Measurements from ENCODE around the gene NUB1.

Gene NUB1

GRCh38 chr7:151416112-151416940 is 74.7 kb downstream of the NUB1 start:
- no CpG with 5 or more reads among the region's 10 CpGs for WGBS, 2 donors (ENCODE audit: extremely low coverage in 2 of 2, insufficient read length in 2 of 2, insufficient replicate concordance in 1 of 2)
- H3K27ac ChIP-seq (replicated peaks; ENCODE audit: low read length), result no peak overlapping the region
- DNase-seq (ENCODE audit: low spot score), result no peak

GRCh38 chr7:151416941-151417315 is 75.3 kb downstream of the NUB1 start:
- Histone ChIP-seq H2AK5ac (ENCODE audit: low read depth, low read length) (no peak overlapping the region), H3K4me1 (ENCODE audit: control insufficient read depth in 2 of 2, insufficient read depth in 1 of 2, low read depth in 1 of 2, low read length in 2 of 2) (peaks cover 2 to 3% of the 10 kb centered on the region in 2 donors), H3K14ac (ENCODE audit: low read length) (no peak overlapping the region), H2BK5ac (ENCODE audit: low read length) (no peak overlapping the region), H4K8ac (ENCODE audit: low read depth, low read length) (no peak overlapping the region), H3K23ac (ENCODE audit: low read depth, low read length, poor library complexity) (no peak overlapping the region), H3K27me3 (ENCODE audit: control insufficient read depth in 3 of 3, insufficient read depth in 3 of 3, low read depth in 1 of 3, low read length in 3 of 3) (peaks cover 0 to 11% (median 3%) of the 10 kb centered on the region in 3 experiments), H3K79me1 (ENCODE audit: low read depth, low read length) (no peaks in the 10 kb centered on the region), H3K9me3 (replicated peaks in 1 of 2; ENCODE audit: control insufficient read depth in 2 of 2, insufficient read depth in 1 of 2, low read depth in 1 of 2, low read length in 2 of 2) (peaks cover 3 to 6% of the 10 kb centered on the region in 2 donors), H3K4me3 (ENCODE audit: low read length in 2 of 2) (no peak overlapping the region), H4K91ac (ENCODE audit: low read depth, low read length, poor library complexity) (no peak overlapping the region), H2BK12ac (ENCODE audit: low read length) (no peak overlapping the region), H2AFZ (ENCODE audit: low read length) (peak overlapping the region; percentile 39), H3K18ac (ENCODE audit: low read length) (no peak overlapping the region), H3K27ac (replicated peaks; ENCODE audit: low read length) (no peak overlapping the region), H3K4me2 (ENCODE audit: insufficient read depth, low read length, poor library complexity, severe bottlenecking) (no peak overlapping the region), H3K36me3 (replicated peaks in 1 of 2; ENCODE audit: control insufficient read depth in 2 of 2, insufficient read depth in 2 of 2, low read length in 2 of 2) (no peaks in the 10 kb centered on the region), H3K9ac (ENCODE audit: low read depth, low read length, poor library complexity) (no peak overlapping the region), H2BK120ac (ENCODE audit: low read depth, low read length) (no peak overlapping the region), H2BK15ac (ENCODE audit: low read length) (no peak overlapping the region), H3K4ac (ENCODE audit: low read length) (no peak overlapping the region)
- WGBS, 2 donors (ENCODE audit: extremely low coverage in 2 of 2, insufficient read length in 2 of 2, insufficient replicate concordance in 1 of 2), result no CpG with 5 or more reads among the region's 11 CpGs
- no peak for DNase-seq (ENCODE audit: low spot score)

More at GRCh38 chr7:151416112-151416940, 74.7 kb downstream of the NUB1 start:
- Histone ChIP-seq H3K18ac (ENCODE audit: low read length) (peak overlapping the region; percentile 72), H3K79me1 (ENCODE audit: low read depth, low read length) (no peaks in the 10 kb centered on the region), H3K4me3 (ENCODE audit: low read length in 2 of 2) (peak overlapping the region in 1 of 2 donors; percentile 29), H3K4ac (ENCODE audit: low read length) (no peak overlapping the region), H3K14ac (ENCODE audit: low read length) (no peak overlapping the region), H2AFZ (ENCODE audit: low read length) (peak overlapping the region; percentile 39), H4K8ac (ENCODE audit: low read depth, low read length) (no peak overlapping the region), H3K23ac (ENCODE audit: low read depth, low read length, poor library complexity) (no peak overlapping the region), H3K27me3 (ENCODE audit: control insufficient read depth in 3 of 3, insufficient read depth in 3 of 3, low read depth in 1 of 3, low read length in 3 of 3) (peaks cover 0 to 5% (median 3%) of the 10 kb centered on the region in 3 experiments), H2BK12ac (ENCODE audit: low read length) (peak overlapping the region; percentile 77), H4K91ac (ENCODE audit: low read depth, low read length, poor library complexity) (no peak overlapping the region), H3K4me2 (ENCODE audit: insufficient read depth, low read length, poor library complexity, severe bottlenecking) (no peak overlapping the region), H3K9ac (ENCODE audit: low read depth, low read length, poor library complexity) (no peak overlapping the region), H2BK5ac (ENCODE audit: low read length) (no peak overlapping the region), H2AK5ac (ENCODE audit: low read depth, low read length) (no peak overlapping the region), H3K36me3 (replicated peaks in 1 of 2; ENCODE audit: control insufficient read depth in 2 of 2, insufficient read depth in 2 of 2, low read length in 2 of 2) (no peaks in the 10 kb centered on the region), H3K9me3 (replicated peaks in 1 of 2; ENCODE audit: control insufficient read depth in 2 of 2, insufficient read depth in 1 of 2, low read depth in 1 of 2, low read length in 2 of 2) (peaks cover 2% of the 10 kb centered on the region in 2 donors), H3K4me1 (ENCODE audit: control insufficient read depth in 2 of 2, insufficient read depth in 1 of 2, low read depth in 1 of 2, low read length in 2 of 2) (peaks cover 4 to 5% of the 10 kb centered on the region in 2 donors), H2BK120ac (ENCODE audit: low read depth, low read length) (no peak overlapping the region), H2BK15ac (ENCODE audit: low read length) (peak overlapping the region; percentile 2)

- H2BK120ac ChIP-seq (ENCODE audit: low read depth, low read length), result no peak overlapping the region
- H4K91ac ChIP-seq (ENCODE audit: low read depth, low read length, poor library complexity), result no peak overlapping the region
- whole genome bisulfite sequencing, 2 donors (ENCODE audit: extremely low coverage in 2 of 2, insufficient read length in 2 of 2, insufficient replicate concordance in 1 of 2), result no CpG with 5 or more reads among the region's 5 CpGs
Observed at GRCh38 chr7:151420144-151420543, 78.5 kb downstream of the NUB1 start.

GRCh38 chr7:151422212-151422611 is 80.6 kb downstream of the NUB1 start:
- Histone ChIP-seq H2BK5ac (ENCODE audit: low read length) (no peak overlapping the region), H3K4me2 (ENCODE audit: insufficient read depth, low read length, poor library complexity, severe bottlenecking) (no peak overlapping the region), H3K9ac (ENCODE audit: low read depth, low read length, poor library complexity) (no peak overlapping the region), H2BK12ac (ENCODE audit: low read length) (no peak overlapping the region), H3K27me3 (ENCODE audit: control insufficient read depth in 3 of 3, insufficient read depth in 3 of 3, low read depth in 1 of 3, low read length in 3 of 3) (peaks cover 0 to 12% (median 0%) of the 10 kb centered on the region in 3 experiments), H2AFZ (ENCODE audit: low read length) (no peak overlapping the region), H3K9me3 (replicated peaks in 1 of 2; ENCODE audit: control insufficient read depth in 2 of 2, insufficient read depth in 1 of 2, low read depth in 1 of 2, low read length in 2 of 2) (peaks cover 6 to 7% of the 10 kb centered on the region in 2 donors), H3K18ac (ENCODE audit: low read length) (no peak overlapping the region), H3K4me3 (ENCODE audit: low read length in 2 of 2) (no peak overlapping the region), H2BK120ac (ENCODE audit: low read depth, low read length) (no peak overlapping the region), H3K4me1 (ENCODE audit: control insufficient read depth in 2 of 2, insufficient read depth in 1 of 2, low read depth in 1 of 2, low read length in 2 of 2) (no peaks in the 10 kb centered on the region), H3K23ac (ENCODE audit: low read depth, low read length, poor library complexity) (no peak overlapping the region), H3K79me1 (ENCODE audit: low read depth, low read length) (no peaks in the 10 kb centered on the region), H3K4ac (ENCODE audit: low read length) (no peak overlapping the region), H4K8ac (ENCODE audit: low read depth, low read length) (no peak overlapping the region), H3K14ac (ENCODE audit: low read length) (no peak overlapping the region), H2BK15ac (ENCODE audit: low read length) (no peak overlapping the region), H3K36me3 (replicated peaks in 1 of 2; ENCODE audit: control insufficient read depth in 2 of 2, insufficient read depth in 2 of 2, low read length in 2 of 2) (no peaks in the 10 kb centered on the region), H3K27ac (replicated peaks; ENCODE audit: low read length) (no peak overlapping the region), H4K91ac (ENCODE audit: low read depth, low read length, poor library complexity) (no peak overlapping the region), H2AK5ac (ENCODE audit: low read depth, low read length) (no peak overlapping the region)
- WGBS, 2 donors (ENCODE audit: extremely low coverage in 2 of 2, insufficient read length in 2 of 2, insufficient replicate concordance in 1 of 2), result no CpG with 5 or more reads among the region's 5 CpGs
- no peak for DNase-seq (ENCODE audit: low spot score)

More at GRCh38 chr7:151420144-151420543, 78.5 kb downstream of the NUB1 start:
- Histone ChIP-seq H3K4me1 (ENCODE audit: control insufficient read depth in 2 of 2, insufficient read depth in 1 of 2, low read depth in 1 of 2, low read length in 2 of 2) (peaks cover 2 to 3% of the 10 kb centered on the region in 2 donors), H2BK5ac (ENCODE audit: low read length) (no peak overlapping the region), H3K4me2 (ENCODE audit: insufficient read depth, low read length, poor library complexity, severe bottlenecking) (no peak overlapping the region), H2AFZ (ENCODE audit: low read length) (no peak overlapping the region), H3K9me3 (replicated peaks in 1 of 2; ENCODE audit: control insufficient read depth in 2 of 2, insufficient read depth in 1 of 2, low read depth in 1 of 2, low read length in 2 of 2) (peaks cover 3 to 6% of the 10 kb centered on the region in 2 donors), H3K36me3 (replicated peaks in 1 of 2; ENCODE audit: control insufficient read depth in 2 of 2, insufficient read depth in 2 of 2, low read length in 2 of 2) (no peaks in the 10 kb centered on the region), H3K23ac (ENCODE audit: low read depth, low read length, poor library complexity) (no peak overlapping the region), H2AK5ac (ENCODE audit: low read depth, low read length) (no peak overlapping the region), H3K14ac (ENCODE audit: low read length) (no peak overlapping the region), H3K27ac (replicated peaks; ENCODE audit: low read length) (no peak overlapping the region), H2BK15ac (ENCODE audit: low read length) (no peak overlapping the region), H3K79me1 (ENCODE audit: low read depth, low read length) (no peaks in the 10 kb centered on the region), H3K27me3 (ENCODE audit: control insufficient read depth in 3 of 3, insufficient read depth in 3 of 3, low read depth in 1 of 3, low read length in 3 of 3) (peaks cover 0 to 12% (median 3%) of the 10 kb centered on the region in 3 experiments), H4K8ac (ENCODE audit: low read depth, low read length) (no peak overlapping the region), H3K18ac (ENCODE audit: low read length) (no peak overlapping the region), H3K4me3 (ENCODE audit: low read length in 2 of 2) (no peak overlapping the region), H2BK12ac (ENCODE audit: low read length) (no peak overlapping the region), H3K9ac (ENCODE audit: low read depth, low read length, poor library complexity) (no peak overlapping the region), H3K4ac (ENCODE audit: low read length) (no peak overlapping the region)
- DNase-seq (ENCODE audit: low spot score), result no peak

Measured in neuronal stem cell (in vitro differentiated cells).